K562 (cell line): ENCODE results near the gene GARNL3.

ENCODE experiments used
- REST ChIP-seq, 2 experiments: fragments of 450-650 bp; formaldehyde crosslinking in 1 of 2; IDR thresholded peaks; 2 replicates each; pipeline versions ENCODE4 v1.4.0 to v1.6.1; 2014 to 2020; ENCODE audit warnings: mild to moderate bottlenecking in 2 of 2, borderline replicate concordance in 1 of 2, low read depth in 1 of 2
- TCF7L2 ChIP-seq: fragments of 150-350 bp; IDR thresholded peaks from 2 replicates; pipeline ENCODE4 v1.6.1; 2016; ENCODE audit warnings: low read depth, mild to moderate bottlenecking, low read length, moderate library complexity
- ZNF507 ChIP-seq: conservative IDR thresholded peaks from 2 replicates; pipeline ENCODE4 v1.6.1; 2017; ENCODE audit warnings: missing genetic modification characterization, missing compliant biosample characterization
- TF ChIP-seq, protein P1 (sequence below): fragments of 150-350 bp; conservative IDR thresholded peaks from 2 replicates; pipeline ENCODE4 v1.6.1; 2014; ENCODE audit warnings: low read length
- TF ChIP-seq, protein P2 (sequence below): sonication (generic); formaldehyde crosslinking; IDR thresholded peaks from 2 replicates; pipeline ENCODE4 v1.9.0; 2022; ENCODE audit warnings: mild to moderate bottlenecking, missing genetic modification reagents

- TF ChIP-seq, protein P1, sequence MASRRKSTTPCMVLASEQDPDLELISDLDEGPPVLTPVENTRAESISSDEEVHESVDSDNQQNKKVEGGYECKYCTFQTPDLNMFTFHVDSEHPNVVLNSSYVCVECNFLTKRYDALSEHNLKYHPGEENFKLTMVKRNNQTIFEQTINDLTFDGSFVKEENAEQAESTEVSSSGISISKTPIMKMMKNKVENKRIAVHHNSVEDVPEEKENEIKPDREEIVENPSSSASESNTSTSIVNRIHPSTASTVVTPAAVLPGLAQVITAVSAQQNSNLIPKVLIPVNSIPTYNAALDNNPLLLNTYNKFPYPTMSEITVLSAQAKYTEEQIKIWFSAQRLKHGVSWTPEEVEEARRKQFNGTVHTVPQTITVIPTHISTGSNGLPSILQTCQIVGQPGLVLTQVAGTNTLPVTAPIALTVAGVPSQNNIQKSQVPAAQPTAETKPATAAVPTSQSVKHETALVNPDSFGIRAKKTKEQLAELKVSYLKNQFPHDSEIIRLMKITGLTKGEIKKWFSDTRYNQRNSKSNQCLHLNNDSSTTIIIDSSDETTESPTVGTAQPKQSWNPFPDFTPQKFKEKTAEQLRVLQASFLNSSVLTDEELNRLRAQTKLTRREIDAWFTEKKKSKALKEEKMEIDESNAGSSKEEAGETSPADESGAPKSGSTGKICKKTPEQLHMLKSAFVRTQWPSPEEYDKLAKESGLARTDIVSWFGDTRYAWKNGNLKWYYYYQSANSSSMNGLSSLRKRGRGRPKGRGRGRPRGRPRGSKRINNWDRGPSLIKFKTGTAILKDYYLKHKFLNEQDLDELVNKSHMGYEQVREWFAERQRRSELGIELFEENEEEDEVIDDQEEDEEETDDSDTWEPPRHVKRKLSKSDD, result no peak
- TF ChIP-seq TCF7L2 (no peak), REST (IDR thresholded peaks at IDR 0.05; ENCODE audit: borderline replicate concordance) (no peak), REST (CRISPR knock-in tag; IDR thresholded peaks at IDR 0.05; ENCODE audit: low read depth) (no peak), ZNF507 (tag) (no peak)
- TF ChIP-seq, protein P2, sequence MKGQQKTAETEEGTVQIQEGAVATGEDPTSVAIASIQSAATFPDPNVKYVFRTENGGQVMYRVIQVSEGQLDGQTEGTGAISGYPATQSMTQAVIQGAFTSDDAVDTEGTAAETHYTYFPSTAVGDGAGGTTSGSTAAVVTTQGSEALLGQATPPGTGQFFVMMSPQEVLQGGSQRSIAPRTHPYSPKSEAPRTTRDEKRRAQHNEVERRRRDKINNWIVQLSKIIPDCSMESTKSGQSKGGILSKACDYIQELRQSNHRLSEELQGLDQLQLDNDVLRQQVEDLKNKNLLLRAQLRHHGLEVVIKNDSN (CRISPR knock-in tag), result no peak
Observed at GRCh38 chr9:127277770-127278169, 13.2 kb downstream of the GARNL3 start.
